Measurements from ENCODE around the gene CST7. TPM values are rescaled to one million over a fixed set of nuclear protein-coding genes. Genes with fewer than 3 reads are reported as not detected.
A peak's percentile ranks its signal among the peaks of the same experiment; 100 is the strongest.

Gene CST7, protein sequence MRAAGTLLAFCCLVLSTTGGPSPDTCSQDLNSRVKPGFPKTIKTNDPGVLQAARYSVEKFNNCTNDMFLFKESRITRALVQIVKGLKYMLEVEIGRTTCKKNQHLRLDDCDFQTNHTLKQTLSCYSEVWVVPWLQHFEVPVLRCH
- total RNA-seq (15.5 TPM), polyA plus RNA-seq (41.9 TPM)
- long read RNA-seq, donor 1, partial matches to known transcripts = 0 of 1 reads
- long read RNA-seq, donor 1, other reads (novel, unspliced or antisense) = 0 of 1 reads
- long read RNA-seq, donor 2, transcript CST7-201 (4 exons, 930 nt) = major isoform, 9 of 9 reads
- long read RNA-seq, donor 2, partial matches to known transcripts = 0 of 9 reads
- long read RNA-seq, donor 2, other reads (novel, unspliced or antisense) = 0 of 9 reads
- long read RNA-seq, donor 3, transcript CST7-201 (4 exons, 930 nt) = major isoform, 10 of 10 reads
- long read RNA-seq, donor 3, partial matches to known transcripts = 0 of 10 reads
- long read RNA-seq, donor 3, other reads (novel, unspliced or antisense) = 0 of 10 reads
- long read RNA-seq, donor 4, partial matches to known transcripts = 0 of 2 reads
- long read RNA-seq, donor 4, other reads (novel, unspliced or antisense) = 0 of 2 reads
- long read RNA-seq, donor 5, transcript CST7-201 (4 exons, 930 nt) = major isoform, 20 of 20 reads
- long read RNA-seq, donor 5, partial matches to known transcripts = 0 of 20 reads
- long read RNA-seq, donor 5, other reads (novel, unspliced or antisense) = 0 of 20 reads
- long read RNA-seq, donor 6, transcript CST7-201 (4 exons, 930 nt) = major isoform, 5 of 5 reads
- long read RNA-seq, donor 6, partial matches to known transcripts = 0 of 5 reads
- long read RNA-seq, donor 6, other reads (novel, unspliced or antisense) = 0 of 5 reads
- long read RNA-seq, donor 7, partial matches to known transcripts = 0 of 4 reads
- long read RNA-seq, donor 7, other reads (novel, unspliced or antisense) = 0 of 4 reads
- long read RNA-seq, donor 8 = 0 reads
- long read RNA-seq, donor 9, partial matches to known transcripts = 0 of 19 reads
- long read RNA-seq, donor 9, other reads (novel, unspliced or antisense) = 17 of 19 reads
- long read RNA-seq, donor 10, partial matches to known transcripts = 16 of 19 reads
- long read RNA-seq, donor 10, other reads (novel, unspliced or antisense) = 0 of 19 reads

GRCh38 chr20:24948939-24949679 lies at the start of gene CST7:
Gene CST7, plus strand, starts transcription at chr20:24949269. Its CDS starts 237 bp downstream, at chr20:24949506.
- peak within 1 kb of the TSS in 1 of 2 donors; percentile 14 for H3K4me3 ChIP-seq (ENCODE audit: low read length in 2 of 2)
- no peaks in the 10 kb centered on the region for H3K9me3 ChIP-seq (ENCODE audit: control insufficient read depth in 2 of 2, insufficient read depth in 1 of 2, low read length in 1 of 2)
- 48% methylated on average over 20 of the region's 20 CpGs for WGBS
- peak within 1 kb of the TSS in 1 of 2 donors; percentile 36 for H3K27ac ChIP-seq (ENCODE audit: low read depth in 1 of 2, low read length in 1 of 2)
- DNase-seq (ENCODE audit: low read depth in 6 of 9, low spot score in 9 of 9) = peak in 8 of 9 donors; percentile 22 to 89 (median 56)
- no peaks in the 10 kb centered on the region for H3K27me3 ChIP-seq (ENCODE audit: control insufficient read depth in 2 of 2, insufficient read depth in 1 of 2, low read length in 1 of 2)
- peaks cover 10 to 26% of the 10 kb centered on the region in 2 donors for H3K4me1 ChIP-seq (ENCODE audit: control insufficient read depth in 2 of 2, insufficient read depth in 2 of 2, low read length in 2 of 2)
- H3K36me3 ChIP-seq (ENCODE audit: control insufficient read depth in 2 of 2, insufficient read depth in 2 of 2, low read length in 1 of 2) = no peaks in the 10 kb centered on the region

DNA sequence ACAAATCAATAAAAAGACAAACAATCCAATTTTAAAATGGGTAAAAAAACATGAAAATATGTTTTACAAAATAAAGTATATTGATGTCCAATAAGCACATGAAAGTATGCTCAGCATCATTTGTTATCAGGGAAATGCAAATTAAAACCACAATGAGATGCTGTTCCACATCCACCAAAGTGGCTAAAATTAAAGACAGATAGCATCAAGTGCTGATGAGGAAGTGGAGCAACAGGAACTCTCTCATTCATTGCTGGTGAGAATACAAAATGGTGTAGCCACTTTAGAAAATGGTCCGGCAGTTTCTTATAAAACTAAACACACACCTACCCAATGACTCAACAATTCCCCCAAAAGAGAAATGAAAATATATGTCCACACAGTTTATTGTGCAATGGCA lies 42.3 kb upstream of the CST7 start:
- Histone ChIP-seq H3K9me3 (ENCODE audit: control insufficient read depth in 2 of 2, insufficient read depth in 1 of 2, low read length in 1 of 2) (peaks cover 0 to 9% of the 10 kb centered on the region in 2 donors), H3K27ac (ENCODE audit: low read depth in 1 of 2, low read length in 1 of 2) (no peak overlapping the region), H3K36me3 (ENCODE audit: control insufficient read depth in 2 of 2, insufficient read depth in 2 of 2, low read length in 1 of 2) (no peaks in the 10 kb centered on the region), H3K4me1 (ENCODE audit: control insufficient read depth in 2 of 2, insufficient read depth in 2 of 2, low read length in 2 of 2) (no peaks in the 10 kb centered on the region), H3K4me3 (ENCODE audit: low read length in 2 of 2) (no peak overlapping the region), H3K27me3 (ENCODE audit: control insufficient read depth in 2 of 2, insufficient read depth in 1 of 2, low read length in 1 of 2) (no peaks in the 10 kb centered on the region)
- WGBS = 0% methylated on average over 1 of the region's 1 CpG
- DNase-seq (ENCODE audit: low read depth in 6 of 9, low spot score in 9 of 9) = no peak

DNA sequence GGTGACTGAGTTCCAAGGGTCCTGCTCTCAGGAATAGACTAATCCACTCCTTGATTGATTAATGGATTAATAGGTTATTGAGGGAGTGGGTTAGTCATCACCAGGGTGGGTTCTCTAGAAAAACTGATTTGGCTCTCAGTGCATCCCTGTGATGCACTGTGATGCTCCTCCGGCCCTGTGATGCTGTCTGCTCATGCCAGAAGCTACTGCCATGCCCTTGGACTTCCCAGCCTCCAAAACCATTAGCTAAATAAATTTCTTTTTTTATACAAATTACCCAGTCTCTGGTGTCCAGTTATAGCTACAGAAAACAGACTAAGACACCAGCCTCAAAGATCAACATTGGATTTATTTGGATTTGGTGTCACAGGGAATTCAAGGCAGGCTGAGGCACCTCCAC lies 40.4 kb upstream of the CST7 start:
- H3K27me3 ChIP-seq (ENCODE audit: control insufficient read depth in 2 of 2, insufficient read depth in 1 of 2, low read length in 1 of 2) = no peaks in the 10 kb centered on the region
- WGBS = 90% methylated on average over 1 of the region's 1 CpG
- peaks cover 0 to 9% of the 10 kb centered on the region in 2 donors for H3K9me3 ChIP-seq (ENCODE audit: control insufficient read depth in 2 of 2, insufficient read depth in 1 of 2, low read length in 1 of 2)
- H3K36me3 ChIP-seq (ENCODE audit: control insufficient read depth in 2 of 2, insufficient read depth in 2 of 2, low read length in 1 of 2) = no peaks in the 10 kb centered on the region
- no peak overlapping the region for H3K27ac ChIP-seq (ENCODE audit: low read depth in 1 of 2, low read length in 1 of 2)
- no peaks in the 10 kb centered on the region for H3K4me1 ChIP-seq (ENCODE audit: control insufficient read depth in 2 of 2, insufficient read depth in 2 of 2, low read length in 2 of 2)
- no peak overlapping the region for H3K4me3 ChIP-seq (ENCODE audit: low read length in 2 of 2)
- DNase-seq (ENCODE audit: low read depth in 6 of 9, low spot score in 9 of 9) = no peak

GRCh38 chr20:24909086-24909780 lies 39.8 kb upstream of the CST7 start:
- WGBS = 93% methylated on average over 9 of the region's 9 CpGs
- H3K36me3 ChIP-seq (ENCODE audit: control insufficient read depth in 2 of 2, insufficient read depth in 2 of 2, low read length in 1 of 2) = no peaks in the 10 kb centered on the region
- H3K27me3 ChIP-seq (ENCODE audit: control insufficient read depth in 2 of 2, insufficient read depth in 1 of 2, low read length in 1 of 2) = no peaks in the 10 kb centered on the region
- DNase-seq (ENCODE audit: low read depth in 6 of 9, low spot score in 9 of 9) = no peak
- no peaks in the 10 kb centered on the region for H3K4me1 ChIP-seq (ENCODE audit: control insufficient read depth in 2 of 2, insufficient read depth in 2 of 2, low read length in 2 of 2)
- no peak overlapping the region for H3K4me3 ChIP-seq (ENCODE audit: low read length in 2 of 2)
- peaks cover 0 to 9% of the 10 kb centered on the region in 2 donors for H3K9me3 ChIP-seq (ENCODE audit: control insufficient read depth in 2 of 2, insufficient read depth in 1 of 2, low read length in 1 of 2)
- H3K27ac ChIP-seq (ENCODE audit: low read depth in 1 of 2, low read length in 1 of 2) = no peak overlapping the region

GRCh38 chr20:24909861-24910260 lies 39.2 kb upstream of the CST7 start:
- no peaks in the 10 kb centered on the region for H3K36me3 ChIP-seq (ENCODE audit: control insufficient read depth in 2 of 2, insufficient read depth in 2 of 2, low read length in 1 of 2)
- no peak for DNase-seq (ENCODE audit: low read depth in 6 of 9, low spot score in 9 of 9)
- no peaks in the 10 kb centered on the region for H3K4me1 ChIP-seq (ENCODE audit: control insufficient read depth in 2 of 2, insufficient read depth in 2 of 2, low read length in 2 of 2)
- no peaks in the 10 kb centered on the region for H3K27me3 ChIP-seq (ENCODE audit: control insufficient read depth in 2 of 2, insufficient read depth in 1 of 2, low read length in 1 of 2)
- whole genome bisulfite sequencing = 76% methylated on average over 4 of the region's 4 CpGs
- peaks cover 0 to 9% of the 10 kb centered on the region in 2 donors for H3K9me3 ChIP-seq (ENCODE audit: control insufficient read depth in 2 of 2, insufficient read depth in 1 of 2, low read length in 1 of 2)
- H3K27ac ChIP-seq (ENCODE audit: low read depth in 1 of 2, low read length in 1 of 2) = no peak overlapping the region
- H3K4me3 ChIP-seq (ENCODE audit: low read length in 2 of 2) = no peak overlapping the region

DNA sequence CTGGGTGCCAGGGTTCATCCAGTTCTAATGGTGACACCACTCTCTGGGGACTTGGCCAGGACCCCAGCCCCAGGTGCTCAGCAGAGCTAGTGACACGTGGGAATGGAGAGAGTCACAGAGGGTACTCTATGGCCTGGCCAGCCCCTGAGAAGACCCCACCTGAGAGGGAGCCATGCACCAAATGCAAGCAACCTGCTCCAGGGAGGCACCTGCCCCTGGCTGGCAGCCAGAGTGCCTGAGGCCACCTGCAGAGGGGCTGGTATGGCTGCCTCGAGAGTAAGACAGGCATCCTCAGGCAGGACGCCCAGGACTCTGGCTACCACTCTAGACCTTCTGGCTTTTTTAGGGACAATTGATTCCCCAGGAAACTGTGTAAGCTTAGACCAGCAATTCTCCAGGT lies 38.6 kb upstream of the CST7 start:
- H3K4me1 ChIP-seq (ENCODE audit: control insufficient read depth in 2 of 2, insufficient read depth in 2 of 2, low read length in 2 of 2) = no peaks in the 10 kb centered on the region
- no peak overlapping the region for H3K4me3 ChIP-seq (ENCODE audit: low read length in 2 of 2)
- no peak for DNase-seq (ENCODE audit: low read depth in 6 of 9, low spot score in 9 of 9)
- H3K36me3 ChIP-seq (ENCODE audit: control insufficient read depth in 2 of 2, insufficient read depth in 2 of 2, low read length in 1 of 2) = no peaks in the 10 kb centered on the region
- no peak overlapping the region for H3K27ac ChIP-seq (ENCODE audit: low read depth in 1 of 2, low read length in 1 of 2)
- WGBS = 88% methylated on average over 3 of the region's 3 CpGs
- H3K27me3 ChIP-seq (ENCODE audit: control insufficient read depth in 2 of 2, insufficient read depth in 1 of 2, low read length in 1 of 2) = no peaks in the 10 kb centered on the region
- H3K9me3 ChIP-seq (ENCODE audit: control insufficient read depth in 2 of 2, insufficient read depth in 1 of 2, low read length in 1 of 2) = peaks cover 0 to 9% of the 10 kb centered on the region in 2 donors

DNA sequence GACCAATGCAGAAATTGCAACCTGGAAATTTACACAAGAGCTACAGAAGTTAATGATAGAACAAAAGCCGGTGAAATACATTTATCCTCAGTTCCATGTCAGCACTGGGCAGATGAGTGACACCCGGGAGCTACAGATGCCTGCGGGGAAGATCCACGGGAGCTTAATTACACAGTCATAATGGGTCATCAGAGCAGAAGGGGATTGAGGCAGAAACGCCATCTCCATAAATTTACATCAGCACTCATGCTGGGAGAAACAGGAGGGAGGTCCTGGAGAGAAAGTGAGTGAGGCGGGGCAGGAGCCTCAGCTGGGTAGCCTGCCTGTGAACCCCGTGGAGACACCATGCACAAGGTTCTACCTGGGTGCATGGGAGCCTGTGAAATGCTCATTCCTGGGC lies 37.6 kb upstream of the CST7 start:
- Histone ChIP-seq H3K36me3 (ENCODE audit: control insufficient read depth in 2 of 2, insufficient read depth in 2 of 2, low read length in 1 of 2) (no peaks in the 10 kb centered on the region), H3K4me3 (ENCODE audit: low read length in 2 of 2) (no peak overlapping the region)
- DNase-seq (ENCODE audit: low read depth in 6 of 9, low spot score in 9 of 9) = no peak

GRCh38 chr20:24912397-24913075 lies 36.5 kb upstream of the CST7 start:
- no peak for DNase-seq (ENCODE audit: low read depth in 6 of 9, low spot score in 9 of 9)
- Histone ChIP-seq H3K4me1 (ENCODE audit: control insufficient read depth in 2 of 2, insufficient read depth in 2 of 2, low read length in 2 of 2) (no peaks in the 10 kb centered on the region), H3K9me3 (ENCODE audit: control insufficient read depth in 2 of 2, insufficient read depth in 1 of 2, low read length in 1 of 2) (peaks cover 0 to 9% of the 10 kb centered on the region in 2 donors), H3K36me3 (ENCODE audit: control insufficient read depth in 2 of 2, insufficient read depth in 2 of 2, low read length in 1 of 2) (no peaks in the 10 kb centered on the region), H3K27ac (ENCODE audit: low read depth in 1 of 2, low read length in 1 of 2) (no peak overlapping the region), H3K4me3 (ENCODE audit: low read length in 2 of 2) (no peak overlapping the region), H3K27me3 (ENCODE audit: control insufficient read depth in 2 of 2, insufficient read depth in 1 of 2, low read length in 1 of 2) (no peaks in the 10 kb centered on the region)
- 94% methylated on average over 8 of the region's 8 CpGs for WGBS

More for the DNA sequence above, 37.6 kb upstream of the CST7 start:
- 90% methylated on average over 7 of the region's 7 CpGs for WGBS
- Histone ChIP-seq H3K27me3 (ENCODE audit: control insufficient read depth in 2 of 2, insufficient read depth in 1 of 2, low read length in 1 of 2) (no peaks in the 10 kb centered on the region), H3K27ac (ENCODE audit: low read depth in 1 of 2, low read length in 1 of 2) (no peak overlapping the region), H3K9me3 (ENCODE audit: control insufficient read depth in 2 of 2, insufficient read depth in 1 of 2, low read length in 1 of 2) (peaks cover 0 to 9% of the 10 kb centered on the region in 2 donors), H3K4me1 (ENCODE audit: control insufficient read depth in 2 of 2, insufficient read depth in 2 of 2, low read length in 2 of 2) (no peaks in the 10 kb centered on the region)

Measured in thymus (tissue), 14 donors.